H1 (cell line): ENCODE measurements around the gene TEX9. TPM values are rescaled to one million over a fixed set of nuclear protein-coding genes. Genes with fewer than 3 reads are reported as not detected.

Source experiments
- CTCF ChIA-PET: fragments of 300-600 bp; sonication (Branson Sonifier 250); formaldehyde crosslinking; loops from one replicate; lab custom pipeline; 2021; ENCODE audit not compliant: partially characterized antibody; lab: Charles Lee
- POLR2A ChIA-PET: fragments of 300-600 bp; sonication (Branson Sonifier 250); formaldehyde crosslinking; loops from one replicate; lab custom pipeline; 2021; ENCODE audit warnings: inconsistent platforms; ENCODE audit not compliant: partially characterized antibody; lab: Charles Lee
- DNase-seq, 2 experiments: peaks; one replicate each; pipeline versions ENCODE4 v3.0.0 to v3.0.0-alpha.2; 2010 to 2022; ENCODE audit warnings: low spot score in 2 of 2, low read depth in 1 of 2, mixed read lengths in 1 of 2
- FAIRE-seq: peaks from 2 replicates; lab custom pipeline; 2011; peaks lifted over from hg19 to GRCh38; lab: Jason Lieb, UNC
- H2AFZ ChIP-seq: 2 replicates; pipeline ENCODE4 v1.8.1; 2012; ENCODE audit warnings: low read length, inconsistent platforms
- H2AK5ac ChIP-seq: 2 replicates; pipeline ENCODE4 v1.6.1; 2013; ENCODE audit warnings: low read depth, low read length
- H2BK120ac ChIP-seq: replicated peaks from 2 replicates; pipeline ENCODE3; 2013; ENCODE audit warnings: low read depth, low read length, inconsistent platforms
- H2BK12ac ChIP-seq: 2 replicates; pipeline ENCODE4 v1.6.1; 2013; ENCODE audit warnings: low read depth, low read length
- H2BK15ac ChIP-seq: 2 replicates; pipeline ENCODE4 v1.6.1; 2013; ENCODE audit warnings: low read length
- H2BK20ac ChIP-seq: 2 replicates; pipeline ENCODE4 v1.6.1; 2013; ENCODE audit warnings: low read length
- H2BK5ac ChIP-seq: 2 replicates; pipeline ENCODE4 v1.6.1; 2013; ENCODE audit warnings: low read depth, low read length
- H3K14ac ChIP-seq: 2 replicates; pipeline ENCODE4 v1.6.1; 2013; ENCODE audit warnings: inconsistent platforms; ENCODE audit not compliant: insufficient read length
- H3K18ac ChIP-seq: 2 replicates; pipeline ENCODE4 v1.6.1; 2013; ENCODE audit warnings: low read length; ENCODE audit errors: extremely low read depth
- H3K23ac ChIP-seq: 2 replicates; pipeline ENCODE4 v1.6.1; 2013; ENCODE audit warnings: inconsistent platforms; ENCODE audit not compliant: insufficient read length
- H3K23me2 ChIP-seq: 2 replicates; pipeline ENCODE4 v1.6.1; 2013; ENCODE audit warnings: low read depth, low read length
- H3K27ac ChIP-seq: 2 replicates; pipeline ENCODE4 v1.6.1; 2011; ENCODE audit warnings: low read depth, low read length, inconsistent platforms
- H3K27me3 ChIP-seq, 4 experiments: replicated peaks in 1 of 4; 1 replicate in 1 of 4; 2 replicates in 3 of 4; pipeline versions ENCODE4 v1.6.1 to v1.8.1; 2011 to 2013; ENCODE audit warnings: low read length in 3 of 4, mild to moderate bottlenecking in 3 of 4, inconsistent platforms in 2 of 4, mixed read lengths in 2 of 4, moderate library complexity in 1 of 4; ENCODE audit not compliant: control insufficient read depth in 3 of 4, insufficient read depth in 3 of 4; ENCODE audit errors: extremely low read depth in 1 of 4
- H3K36me3 ChIP-seq, 4 experiments: 2 replicates each; pipeline versions ENCODE4 v1.6.1 to v1.8.1; 2011 to 2013; ENCODE audit warnings: mild to moderate bottlenecking in 4 of 4, low read length in 3 of 4, moderate library complexity in 2 of 4, control low read depth in 1 of 4, inconsistent platforms in 1 of 4; ENCODE audit not compliant: insufficient read depth in 4 of 4, control insufficient read depth in 2 of 4
- H3K4ac ChIP-seq: replicated peaks from 2 replicates; pipeline ENCODE3; 2013; ENCODE audit warnings: low read length, low read depth, mixed read lengths, inconsistent platforms; ENCODE audit not compliant: insufficient read length
- H3K4me1 ChIP-seq, 4 experiments: replicated peaks in 1 of 4; 1 replicate in 1 of 4; 2 replicates in 3 of 4; pipeline versions ENCODE4 v1.6.1 to v1.8.1; 2011 to 2013; ENCODE audit warnings: low read length in 3 of 4, inconsistent platforms in 2 of 4, mixed read lengths in 1 of 4; ENCODE audit not compliant: insufficient read depth in 4 of 4, control insufficient read depth in 3 of 4
- H3K4me2 ChIP-seq, 2 experiments: 2 replicates each; pipeline versions ENCODE4 v1.6.1 to v1.8.1; 2011 to 2013; ENCODE audit warnings: low read depth in 2 of 2, low read length in 2 of 2, control low read depth in 1 of 2, inconsistent platforms in 1 of 2, mild to moderate bottlenecking in 1 of 2; ENCODE audit not compliant: insufficient read depth in 1 of 2
- H3K4me3 ChIP-seq, 4 experiments: fragments of 200-600, 300-600 bp in 1 of 4; sonication (generic), shearing (Covaris generic), sonication (Bioruptor Twin) in 1 of 4; 2 replicates each; pipeline versions ENCODE4 v1.5.1 to v1.8.1; 2011 to 2016; ENCODE audit warnings: low read length in 4 of 4, low read depth in 3 of 4, control low read depth in 2 of 4, inconsistent platforms in 2 of 4, mild to moderate bottlenecking in 2 of 4, mixed read lengths in 1 of 4, moderate library complexity in 1 of 4; ENCODE audit not compliant: insufficient read depth in 2 of 4; ENCODE audit errors: extremely low read depth in 1 of 4
- H3K56ac ChIP-seq: replicated peaks from 2 replicates; pipeline ENCODE3; 2013; ENCODE audit warnings: low read depth, mild to moderate bottlenecking, mixed read lengths, low read length, inconsistent platforms; ENCODE audit not compliant: insufficient read length
- H3K79me1 ChIP-seq: 2 replicates; pipeline ENCODE4 v1.6.1; 2013; ENCODE audit warnings: low read depth, low read length, control low read depth
- H3K79me2 ChIP-seq, 2 experiments: 2 replicates each; pipeline versions ENCODE4 v1.6.1 to v1.8.1; 2012 to 2013; ENCODE audit warnings: low read length in 2 of 2, mild to moderate bottlenecking in 2 of 2, inconsistent platforms in 1 of 2; ENCODE audit not compliant: insufficient read depth in 2 of 2, control insufficient read depth in 1 of 2
- H3K9ac ChIP-seq, 4 experiments: replicated peaks in 1 of 4; 1 replicate in 1 of 4; 2 replicates in 3 of 4; pipeline versions ENCODE4 v1.6.1 to v1.8.1; 2011 to 2013; ENCODE audit warnings: low read depth in 3 of 4, low read length in 3 of 4, control low read depth in 2 of 4, mild to moderate bottlenecking in 2 of 4, moderate library complexity in 2 of 4, inconsistent platforms in 1 of 4; ENCODE audit errors: extremely low read depth in 1 of 4
- H3K9me3 ChIP-seq, 2 experiments: 2 replicates each; pipeline versions ENCODE4 v1.6.1 to v1.8.1; 2012 to 2013; ENCODE audit warnings: mild to moderate bottlenecking in 2 of 2, moderate library complexity in 2 of 2, control low read depth in 1 of 2, inconsistent platforms in 1 of 2, low read depth in 1 of 2, low read length in 1 of 2, mixed read lengths in 1 of 2; ENCODE audit not compliant: insufficient read depth in 2 of 2
- H4K20me1 ChIP-seq, 2 experiments: replicated peaks in 1 of 2; 2 replicates each; pipeline versions ENCODE3 to v1.8.1; 2011 to 2013; ENCODE audit warnings: inconsistent platforms in 2 of 2, low read length in 2 of 2, mild to moderate bottlenecking in 1 of 2; ENCODE audit not compliant: insufficient read depth in 2 of 2, control insufficient read depth in 1 of 2
- H4K5ac ChIP-seq: 2 replicates; pipeline ENCODE4 v1.6.1; 2013; ENCODE audit warnings: low read length, low read depth, mixed read lengths, inconsistent platforms; ENCODE audit not compliant: insufficient read length
- H4K8ac ChIP-seq: 2 replicates; pipeline ENCODE4 v1.8.0; 2013; ENCODE audit warnings: mild to moderate bottlenecking, moderate library complexity, low read length, inconsistent platforms; ENCODE audit not compliant: insufficient read depth; ENCODE audit errors: extremely low read depth
- H4K91ac ChIP-seq: replicated peaks from 2 replicates; pipeline ENCODE3; 2013; ENCODE audit warnings: low read length, mixed read lengths, inconsistent platforms; ENCODE audit not compliant: insufficient read length
- SP1 ChIP-seq: IDR thresholded peaks from 2 replicates; pipeline ENCODE4 v1.6.1; 2011; ENCODE audit warnings: low read depth, low read length
- TEAD4 ChIP-seq: IDR thresholded peaks from 2 replicates; pipeline ENCODE4 v1.6.1; 2012; ENCODE audit warnings: low read depth, low read length, inconsistent platforms, mixed read lengths
- WGBS, 2 experiments: shearing (Covaris generic) in 1 of 2; methylation state at CpG; one replicate each; pipeline versions ENCODE4 v1.1.6 to v1.1.7; 2013 to 2015; ENCODE audit warnings: low lambda C conversion rate in 2 of 2, mixed read lengths in 2 of 2, inconsistent platforms in 1 of 2, low coverage in 1 of 2, missing lambda C conversion rate in 1 of 2; ENCODE audit not compliant: insufficient replicate concordance in 2 of 2, insufficient coverage in 1 of 2, insufficient read length in 1 of 2; ENCODE audit errors: extremely low coverage in 1 of 2, missing lambda C conversion rate in 1 of 2; 5-methylcytosine and 5-hydroxymethylcytosine counted together
- polyA plus RNA-seq, 7 experiments: library from polyadenylated mRNA; depleted of rRNA in 3 of 7; stranded (reverse) in 5 of 7; unstranded in 2 of 7; fragments of >200 nt in 5 of 7; fragments of 200-250 nt in 2 of 7; gene quantifications; 1 replicate in 5 of 7; 2 replicates in 1 of 7; 4 replicates in 1 of 7; pipeline versions ENCODE4 v1.2.1 to v1.2.3, GENCODE V29; 2011 to 2013; ENCODE audit warnings: missing spikeins in 2 of 7, mixed read lengths in 2 of 7
- total RNA-seq: library from RNA; stranded (reverse); fragmentation: NEBNext Ultra II Directional; extraction: Animal tissue kit (Norgen Biotek cat#: 25700); gene quantifications from 2 replicates; pipeline ENCODE4 v1.2.1, GENCODE V29; 2021

TEX9 gene
- total and polyA plus RNA-seq, 2 of the 8 experiments (the other 6 are each of a cell fraction or from before 2014, with no cell fraction given), result 3.4 to 12.3 TPM

DNA sequence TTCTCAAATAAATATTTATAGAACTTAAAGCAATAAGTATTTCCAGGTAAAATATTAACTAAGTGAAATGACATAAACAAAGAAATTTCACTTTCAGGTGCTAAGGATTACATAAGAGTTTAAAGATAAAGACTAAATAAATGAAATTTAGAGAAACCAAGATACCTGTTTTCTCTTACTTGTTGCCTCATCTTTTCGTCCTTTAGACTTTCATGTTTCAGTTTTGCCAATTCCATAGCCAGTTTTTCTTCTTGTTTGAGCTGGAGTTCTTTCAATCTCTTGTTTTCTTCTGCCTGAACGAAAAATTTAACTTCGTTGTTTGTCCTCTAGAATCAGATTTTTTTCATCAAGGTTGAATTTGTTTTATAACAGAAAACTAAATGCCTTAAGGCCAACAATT lies 91.0 kb downstream of the TEX9 start:
- no peak overlapping the region for H3K9ac ChIP-seq
- H3K14ac ChIP-seq, result no peak overlapping the region
- no peak overlapping the region for H3K18ac ChIP-seq
- H3K9me3 ChIP-seq, result no peaks in the 10 kb centered on the region
- no peak overlapping the region for H2BK5ac ChIP-seq
- H4K8ac ChIP-seq, result no peak overlapping the region
- no peak overlapping the region for H3K4ac ChIP-seq
- FAIRE-seq (no peak), DNase-seq (no peak)
- no peaks in the 10 kb centered on the region for H3K79me2 ChIP-seq
- no peaks in the 10 kb centered on the region for H3K27me3 ChIP-seq
- ChIA-PET POLR2A (interaction anchor here (0.6 to 1.2 kb wide), 2 partner anchors 24 to 213 kb away, joined by 3 read pairs; no protein-coding TSS in a partner anchor), CTCF (no interaction called here)
- H2BK12ac ChIP-seq, result no peak overlapping the region
- no peak overlapping the region for H3K27ac ChIP-seq
- no peak overlapping the region for H2BK15ac ChIP-seq
- H4K20me1 ChIP-seq, result no peaks in the 10 kb centered on the region
- no peaks in the 10 kb centered on the region for H3K23me2 ChIP-seq
- no peak overlapping the region for H2BK120ac ChIP-seq
- no peak overlapping the region for H3K4me3 ChIP-seq
- H3K4me2 ChIP-seq, result no peak overlapping the region
- H3K23ac ChIP-seq, result no peak overlapping the region
- no peak overlapping the region for H4K91ac ChIP-seq
- no peak overlapping the region for H3K56ac ChIP-seq
- H3K79me1 ChIP-seq, result no peaks in the 10 kb centered on the region
- no peak overlapping the region for H2BK20ac ChIP-seq
- WGBS, 2 experiments, result 92% methylated on average over 3 of the region's 3 CpGs; no CpG with 5 or more reads in 1 of the 2 experiments
- no peaks in the 10 kb centered on the region for H3K4me1 ChIP-seq
- no peak overlapping the region for H4K5ac ChIP-seq
- no peak overlapping the region for H2AFZ ChIP-seq
- H3K36me3 ChIP-seq, result no peaks in the 10 kb centered on the region; a peak in 1 of 8 replicates
- H2AK5ac ChIP-seq, result no peak overlapping the region
- TF ChIP-seq SP1 (no peak), TEAD4 (no peak)
